ENCODE results near the gene ULBP3. TPM values are rescaled to one million over a fixed set of nuclear protein-coding genes. Genes with fewer than 3 reads are reported as not detected.
"Not testable (repeated sequence)": the region's sequence is repeated elsewhere in the genome, so short reads cannot be mapped to it uniquely, and the experiment has no call there.

Gene ULBP3
- total RNA-seq, 1 donor from 2014 or later: 3.3 TPM

DNA sequence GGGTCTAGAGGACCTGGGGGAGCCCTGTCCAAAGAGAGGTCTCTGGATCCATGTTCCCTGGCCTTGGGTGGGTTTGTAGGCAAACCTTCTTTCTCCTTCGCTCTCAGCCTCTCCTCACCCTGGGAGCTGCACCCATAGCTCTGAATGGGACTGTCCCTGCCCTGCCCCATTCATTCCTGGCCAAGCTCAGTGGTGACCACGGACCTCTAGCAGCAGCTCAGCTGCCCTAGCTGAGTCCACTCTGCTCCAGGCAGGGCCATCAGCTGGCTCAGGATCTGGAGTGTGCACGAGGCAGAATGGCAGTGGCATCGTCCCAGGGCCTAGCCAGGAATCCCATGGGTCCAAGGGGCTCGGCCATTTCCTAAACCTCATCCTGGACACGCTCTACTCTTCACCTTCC lies 5.3 kb downstream of the ULBP3 start:
- H3K9me3 Mint-ChIP-seq (ENCODE audit: unreplicated experiment): no peaks in the 10 kb centered on the region
- peaks cover 8% of the 10 kb centered on the region for H3K36me3 Mint-ChIP-seq (ENCODE audit: unreplicated experiment)
- H3K27me3 Mint-ChIP-seq (ENCODE audit: unreplicated experiment): no peaks in the 10 kb centered on the region
- H3K4me3 Mint-ChIP-seq (ENCODE audit: unreplicated experiment): no peak overlapping the region
- no peak for DNase-seq (ENCODE audit: extremely low spot score, unreplicated experiment)
- no peak overlapping the region for H3K27ac Mint-ChIP-seq (ENCODE audit: unreplicated experiment)
- TF ChIP-seq, protein P1, sequence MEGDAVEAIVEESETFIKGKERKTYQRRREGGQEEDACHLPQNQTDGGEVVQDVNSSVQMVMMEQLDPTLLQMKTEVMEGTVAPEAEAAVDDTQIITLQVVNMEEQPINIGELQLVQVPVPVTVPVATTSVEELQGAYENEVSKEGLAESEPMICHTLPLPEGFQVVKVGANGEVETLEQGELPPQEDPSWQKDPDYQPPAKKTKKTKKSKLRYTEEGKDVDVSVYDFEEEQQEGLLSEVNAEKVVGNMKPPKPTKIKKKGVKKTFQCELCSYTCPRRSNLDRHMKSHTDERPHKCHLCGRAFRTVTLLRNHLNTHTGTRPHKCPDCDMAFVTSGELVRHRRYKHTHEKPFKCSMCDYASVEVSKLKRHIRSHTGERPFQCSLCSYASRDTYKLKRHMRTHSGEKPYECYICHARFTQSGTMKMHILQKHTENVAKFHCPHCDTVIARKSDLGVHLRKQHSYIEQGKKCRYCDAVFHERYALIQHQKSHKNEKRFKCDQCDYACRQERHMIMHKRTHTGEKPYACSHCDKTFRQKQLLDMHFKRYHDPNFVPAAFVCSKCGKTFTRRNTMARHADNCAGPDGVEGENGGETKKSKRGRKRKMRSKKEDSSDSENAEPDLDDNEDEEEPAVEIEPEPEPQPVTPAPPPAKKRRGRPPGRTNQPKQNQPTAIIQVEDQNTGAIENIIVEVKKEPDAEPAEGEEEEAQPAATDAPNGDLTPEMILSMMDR (IDR thresholded peaks at IDR 0.05): no peak
- H3K4me1 Mint-ChIP-seq (ENCODE audit: unreplicated experiment): peaks cover 4% of the 10 kb centered on the region

DNA sequence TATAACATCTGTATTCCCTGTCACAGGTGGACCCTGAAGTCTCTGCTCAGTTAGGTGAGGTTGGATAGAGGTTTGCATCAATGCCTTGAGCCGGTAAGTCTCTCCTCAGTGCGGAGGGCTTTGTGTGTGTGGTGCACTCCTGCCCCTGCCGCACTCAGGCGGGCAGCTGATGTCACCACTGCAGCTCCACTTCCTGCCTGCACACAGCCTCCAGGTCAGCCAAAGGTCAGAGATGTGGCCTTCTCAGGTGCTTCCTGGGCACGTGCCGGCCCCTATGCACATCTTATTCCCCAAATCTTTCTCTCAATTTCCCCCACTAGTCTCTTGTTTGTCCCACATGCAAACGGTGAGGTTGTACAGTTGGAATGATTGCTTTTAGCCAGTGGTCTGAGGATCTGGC lies 8.9 kb downstream of the ULBP3 start:
- not testable (repeated sequence) for H3K36me3 Mint-ChIP-seq (ENCODE audit: unreplicated experiment)

DNA sequence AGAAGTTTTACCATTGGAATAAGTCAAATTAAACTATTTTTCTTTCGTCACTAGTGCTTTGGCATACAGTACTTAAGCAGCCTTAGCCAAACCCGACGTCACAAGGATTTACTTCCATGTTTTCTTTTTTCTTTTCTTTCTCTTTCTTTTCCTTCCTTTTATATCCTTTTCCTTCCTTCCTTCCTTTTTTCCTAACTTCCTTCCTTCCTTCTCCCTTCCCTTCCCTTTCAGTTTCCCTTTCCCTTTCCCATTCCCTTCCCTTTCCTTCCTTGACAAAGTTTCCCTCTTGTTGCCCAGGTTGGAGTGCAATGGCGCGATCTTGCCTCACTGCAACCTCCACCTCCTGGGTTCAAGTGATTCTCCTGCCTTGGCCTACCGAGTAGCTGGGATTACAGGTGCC lies 9.9 kb downstream of the ULBP3 start:
- Mint-ChIP-seq H3K36me3 (ENCODE audit: unreplicated experiment) (peaks cover 4% of the 10 kb centered on the region), H3K4me3 (ENCODE audit: unreplicated experiment) (no peak overlapping the region), H3K27ac (ENCODE audit: unreplicated experiment) (no peak overlapping the region), H3K9me3 (ENCODE audit: unreplicated experiment) (no peaks in the 10 kb centered on the region), H3K4me1 (ENCODE audit: unreplicated experiment) (no peaks in the 10 kb centered on the region), H3K27me3 (ENCODE audit: unreplicated experiment) (peaks cover 29% of the 10 kb centered on the region)
- TF ChIP-seq, protein P1 (IDR thresholded peaks at IDR 0.05): no peak
- no peak for DNase-seq (ENCODE audit: extremely low spot score, unreplicated experiment)

More for the DNA sequence above, 8.9 kb downstream of the ULBP3 start:
- not testable (repeated sequence) for DNase-seq (ENCODE audit: extremely low spot score, unreplicated experiment); H3K9me3 Mint-ChIP-seq (ENCODE audit: unreplicated experiment); H3K4me1 Mint-ChIP-seq (ENCODE audit: unreplicated experiment); H3K4me3 Mint-ChIP-seq (ENCODE audit: unreplicated experiment); H3K27ac Mint-ChIP-seq (ENCODE audit: unreplicated experiment)
- H3K27me3 Mint-ChIP-seq (ENCODE audit: unreplicated experiment): peaks cover 19% of the 10 kb centered on the region

DNA sequence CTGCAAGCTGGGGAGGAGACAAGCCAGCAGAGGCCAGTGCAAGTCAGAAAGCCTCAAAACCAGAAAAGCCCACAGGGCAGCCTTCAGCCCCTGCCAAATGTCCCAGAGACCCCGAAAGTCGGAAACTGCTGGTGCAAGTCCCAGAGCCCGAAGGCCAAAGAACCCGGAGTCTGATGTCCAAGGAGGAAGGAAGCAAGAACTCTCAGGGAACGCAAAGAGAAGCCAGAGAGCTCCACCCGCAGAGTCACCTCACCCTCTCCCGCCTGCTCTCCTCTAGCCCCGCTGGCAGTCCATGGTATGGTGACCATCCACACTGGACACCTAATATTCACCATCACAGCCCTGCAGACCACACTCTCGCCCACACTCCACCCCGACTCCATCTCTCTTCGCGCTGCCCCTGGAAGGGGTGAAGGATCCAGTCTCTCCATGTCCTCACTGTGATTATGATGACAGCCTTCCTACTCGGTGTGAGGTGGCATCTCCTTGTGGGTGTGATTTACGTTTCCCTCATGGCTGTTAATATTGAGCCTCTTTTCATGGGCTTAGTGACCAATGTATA lies 10.6 kb downstream of the ULBP3 start:
- Mint-ChIP-seq H3K36me3 (ENCODE audit: unreplicated experiment) (peaks cover 2% of the 10 kb centered on the region), H3K4me3 (ENCODE audit: unreplicated experiment) (no peak overlapping the region), H3K27me3 (ENCODE audit: unreplicated experiment) (peaks cover 35% of the 10 kb centered on the region), H3K9me3 (ENCODE audit: unreplicated experiment) (no peaks in the 10 kb centered on the region), H3K4me1 (ENCODE audit: unreplicated experiment) (no peaks in the 10 kb centered on the region), H3K27ac (ENCODE audit: unreplicated experiment) (no peak overlapping the region)
- DNase-seq (ENCODE audit: extremely low spot score, unreplicated experiment): no peak
- TF ChIP-seq, protein P1 (IDR thresholded peaks at IDR 0.05): no peak

DNA sequence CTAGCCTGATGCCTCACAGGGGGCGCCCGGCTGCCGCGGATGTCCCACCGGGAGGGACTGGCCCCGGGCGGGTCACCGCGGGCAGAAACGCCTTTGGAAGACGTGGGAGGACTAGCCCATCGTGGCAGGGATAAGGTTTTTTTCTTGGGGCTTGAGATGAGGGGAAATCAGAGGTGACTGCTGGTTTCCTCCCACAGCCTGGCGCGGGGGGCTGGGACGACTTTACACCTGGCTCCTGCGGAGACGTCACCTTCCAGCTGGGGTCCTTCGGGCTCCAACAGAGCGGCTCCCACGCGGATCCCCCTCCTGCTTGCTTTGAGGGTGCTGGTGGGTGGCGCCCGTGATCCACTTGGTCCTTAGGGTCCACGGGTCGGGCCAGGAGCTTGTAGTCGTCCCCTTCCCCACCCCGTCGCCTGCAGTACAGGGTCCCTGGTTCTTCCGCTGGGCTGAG lies 11.4 kb downstream of the ULBP3 start:
- H3K36me3 Mint-ChIP-seq (ENCODE audit: unreplicated experiment): peaks cover 2% of the 10 kb centered on the region
- no peaks in the 10 kb centered on the region for H3K9me3 Mint-ChIP-seq (ENCODE audit: unreplicated experiment)
- H3K4me1 Mint-ChIP-seq (ENCODE audit: unreplicated experiment): no peaks in the 10 kb centered on the region
- no peak for DNase-seq (ENCODE audit: extremely low spot score, unreplicated experiment)
- no peak overlapping the region for H3K4me3 Mint-ChIP-seq (ENCODE audit: unreplicated experiment)
- H3K27ac Mint-ChIP-seq (ENCODE audit: unreplicated experiment): no peak overlapping the region
- H3K27me3 Mint-ChIP-seq (ENCODE audit: unreplicated experiment): peaks cover 41% of the 10 kb centered on the region
- TF ChIP-seq, protein P1 (IDR thresholded peaks at IDR 0.05): no peak

DNA sequence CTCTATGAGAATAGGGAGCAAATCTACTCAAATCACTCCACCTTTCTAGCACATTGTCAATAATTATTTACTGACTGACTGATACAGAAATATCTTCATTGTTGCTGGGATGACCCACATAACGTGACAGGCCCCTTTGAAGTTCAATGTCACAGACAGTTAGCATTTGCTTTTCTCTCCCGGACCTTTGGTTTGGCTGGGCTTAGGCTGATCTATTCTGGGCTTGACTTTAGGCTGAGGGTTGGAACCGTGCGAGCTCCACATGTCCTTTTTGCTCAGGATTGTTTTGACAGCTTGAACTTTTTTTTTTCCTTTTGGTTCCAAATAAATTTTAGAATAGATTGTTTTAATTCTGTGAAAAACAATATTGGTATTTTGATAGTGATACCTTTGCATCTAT lies 12.0 kb downstream of the ULBP3 start:
- no peak for DNase-seq (ENCODE audit: extremely low spot score, unreplicated experiment)
- Mint-ChIP-seq H3K9me3 (ENCODE audit: unreplicated experiment) (no peaks in the 10 kb centered on the region), H3K4me3 (ENCODE audit: unreplicated experiment) (no peak overlapping the region), H3K36me3 (ENCODE audit: unreplicated experiment) (peaks cover 2% of the 10 kb centered on the region), H3K27me3 (ENCODE audit: unreplicated experiment) (peaks cover 47% of the 10 kb centered on the region), H3K27ac (ENCODE audit: unreplicated experiment) (no peak overlapping the region), H3K4me1 (ENCODE audit: unreplicated experiment) (no peaks in the 10 kb centered on the region)
- TF ChIP-seq, protein P1 (IDR thresholded peaks at IDR 0.05): no peak

Measured in osteocyte (in vitro differentiated cells).